HG03520 (cell line): ENCODE data around the gene PLA2G4D.

Experiments
- ATAC-seq: cut with Tn5 transposase; IDR thresholded peaks from one replicate; pipeline ENCODE4 v1.9.1; 2021; ENCODE audit warnings: mild to moderate bottlenecking, moderate library complexity; ENCODE audit not compliant: unreplicated experiment

Gene PLA2G4D

GRCh38 chr15:42128476-42128875 lies 34.1 kb upstream of the PLA2G4D start:
- no peak for ATAC-seq

- ATAC-seq: no peak
Measured at GRCh38 chr15:42123546-42123945, 29.2 kb upstream of the PLA2G4D start.

- ATAC-seq: no peak
Measured at GRCh38 chr15:42121682-42122081, 27.3 kb upstream of the PLA2G4D start.

- ATAC-seq: no peak
Measured at GRCh38 chr15:42121021-42121420, 26.7 kb upstream of the PLA2G4D start.

GRCh38 chr15:42120285-42120684 lies 25.9 kb upstream of the PLA2G4D start:
- no peak for ATAC-seq

- no peak for ATAC-seq
Measured at GRCh38 chr15:42119446-42119760, 25.0 kb upstream of the PLA2G4D start.

- ATAC-seq: no peak
Measured at GRCh38 chr15:42118650-42119445, 24.5 kb upstream of the PLA2G4D start.

GRCh38 chr15:42111924-42112323 lies 17.6 kb upstream of the PLA2G4D start:
- ATAC-seq: no peak

- no peak for ATAC-seq
Measured at GRCh38 chr15:42110367-42110766, 16.0 kb upstream of the PLA2G4D start.

- ATAC-seq: no peak
Measured at GRCh38 chr15:42108806-42109205, 14.4 kb upstream of the PLA2G4D start.

GRCh38 chr15:42108189-42108588 lies 13.8 kb upstream of the PLA2G4D start:
- ATAC-seq: no peak

GRCh38 chr15:42107473-42107872 lies 13.1 kb upstream of the PLA2G4D start:
- no peak for ATAC-seq

- ATAC-seq: no peak
Measured at GRCh38 chr15:42106288-42106687, 11.9 kb upstream of the PLA2G4D start.

GRCh38 chr15:42104095-42104891 lies 9.9 kb upstream of the PLA2G4D start:
- no peak for ATAC-seq

- no peak for ATAC-seq
Measured at GRCh38 chr15:42102646-42103235, 8.4 kb upstream of the PLA2G4D start.

- ATAC-seq: no peak
Measured at GRCh38 chr15:42101861-42102260, 7.5 kb upstream of the PLA2G4D start.

- no peak for ATAC-seq
Measured at GRCh38 chr15:42100021-42100800, 5.8 kb upstream of the PLA2G4D start.

- ATAC-seq: no peak
Measured at GRCh38 chr15:42097018-42097417, 2.7 kb upstream of the PLA2G4D start.

GRCh38 chr15:42093966-42094365 lies 396 bp downstream of the PLA2G4D start:
- no peak for ATAC-seq

- ATAC-seq: no peak
Measured at GRCh38 chr15:42092398-42093318, 1.7 kb downstream of the PLA2G4D start.
